ENCODE data around the gene NOG.

The NOG gene

DNA sequence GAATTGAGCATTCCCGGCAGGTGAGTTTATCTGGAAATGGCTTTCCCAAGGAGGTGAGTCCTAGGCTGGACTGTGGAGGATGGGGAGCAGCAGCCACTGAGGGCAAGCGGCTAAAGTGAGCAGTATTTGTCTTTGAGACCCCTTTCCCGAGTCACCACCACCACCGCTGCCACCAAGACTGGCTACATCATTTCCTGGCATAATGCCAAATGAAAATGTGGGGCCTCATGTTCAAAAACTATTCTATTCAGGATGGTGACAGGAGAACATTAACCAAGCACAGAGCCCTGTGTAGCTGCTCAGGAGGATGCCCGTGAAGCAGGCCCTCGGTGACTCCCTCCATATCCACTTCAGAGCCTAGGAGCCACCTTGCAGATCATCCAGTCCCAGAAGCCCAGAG lies 46.0 kb downstream of the NOG start:
- no peak for DNase-seq

DNA sequence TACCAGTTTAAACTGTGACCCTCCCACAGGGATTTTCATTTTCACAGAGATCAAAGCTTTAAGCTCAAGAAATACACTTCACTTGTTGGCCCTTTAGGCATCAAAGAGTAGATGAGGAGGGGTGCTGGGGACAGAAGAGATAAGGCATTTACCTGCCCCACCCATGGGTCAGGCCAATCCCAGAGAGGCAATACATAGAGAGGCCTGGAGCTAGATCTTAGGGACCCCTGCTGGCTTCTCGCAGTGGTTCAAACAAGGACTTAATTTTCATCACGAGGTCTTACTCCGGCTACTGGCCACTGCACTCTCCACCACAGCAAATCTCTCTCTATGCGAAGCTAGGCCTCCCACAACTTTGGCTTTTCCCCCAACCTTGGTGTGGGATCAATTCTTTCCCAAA lies 46.6 kb downstream of the NOG start:
- DNase-seq, result no peak

DNA sequence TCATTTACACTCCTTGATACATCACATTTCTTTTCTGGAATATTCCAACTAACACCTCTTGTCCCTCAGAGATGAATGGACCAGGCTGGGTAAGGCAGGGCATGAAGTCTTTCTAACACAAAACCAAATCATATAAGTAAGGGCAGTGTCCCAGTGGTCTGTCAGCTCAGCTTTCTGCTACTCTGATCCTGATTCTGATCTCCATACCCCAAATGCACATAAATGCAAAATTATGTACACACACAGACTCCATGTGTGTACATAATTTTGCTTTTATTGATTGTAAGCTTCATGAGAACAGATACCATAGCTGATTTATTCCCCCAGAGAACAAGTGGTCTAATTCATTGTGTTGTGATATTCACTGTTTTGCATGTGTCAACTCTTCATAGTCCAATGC lies 47.9 kb downstream of the NOG start:
- no peak for DNase-seq

DNA sequence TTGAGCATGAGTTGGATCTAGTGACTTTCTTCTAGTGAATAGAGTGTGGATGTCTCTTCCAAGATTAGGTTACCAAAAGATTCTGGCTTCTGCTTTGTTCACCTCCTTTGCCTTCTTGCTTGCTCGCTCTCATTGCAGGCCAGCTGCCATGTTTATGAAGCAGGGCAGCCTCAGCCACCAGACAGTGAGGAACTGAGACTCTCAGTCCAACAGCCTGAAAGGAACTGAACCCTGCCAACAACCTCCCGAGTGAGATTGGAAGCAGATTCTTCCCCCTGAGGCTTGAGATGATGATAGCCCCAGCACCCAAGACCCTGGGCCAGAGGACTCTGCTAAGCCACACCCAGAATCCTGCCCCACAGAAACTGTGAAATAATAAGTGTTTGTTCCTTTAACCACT lies 48.4 kb downstream of the NOG start:
- no peak for DNase-seq

DNA sequence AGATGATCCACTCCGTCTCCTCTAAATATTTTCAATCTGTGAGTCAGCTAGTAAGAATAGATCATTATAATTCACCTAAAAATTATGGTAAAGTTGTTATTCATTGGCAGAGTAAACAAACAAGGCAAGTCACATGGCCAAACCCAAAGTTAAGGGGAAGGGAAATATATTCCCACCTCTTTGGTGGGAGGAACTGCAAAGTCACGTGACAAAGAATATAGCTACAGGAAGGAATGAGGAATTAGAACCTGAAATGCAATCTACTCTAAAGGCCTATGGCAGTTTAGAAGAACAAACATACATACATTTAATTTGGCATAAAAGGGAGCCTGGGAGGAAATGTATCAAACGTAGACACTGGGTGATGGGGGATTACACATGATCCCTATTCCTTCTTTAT lies 48.9 kb downstream of the NOG start:
- no peak for DNase-seq

All from activated T-cell treated with anti-CD3 and anti-CD28 coated beads for 4 hours (primary cell).